GM21447 (cell line): ENCODE data around the gene PPT2.
"Not testable (repeated sequence)": the region's sequence is repeated elsewhere in the genome, so short reads cannot be mapped to it uniquely, and the experiment has no call there.

ENCODE experiments used
- ATAC-seq: cut with Tn5 transposase; IDR thresholded peaks from one replicate; pipeline ENCODE4 v1.9.1; 2021; ENCODE audit not compliant: unreplicated experiment

PPT2 gene

DNA sequence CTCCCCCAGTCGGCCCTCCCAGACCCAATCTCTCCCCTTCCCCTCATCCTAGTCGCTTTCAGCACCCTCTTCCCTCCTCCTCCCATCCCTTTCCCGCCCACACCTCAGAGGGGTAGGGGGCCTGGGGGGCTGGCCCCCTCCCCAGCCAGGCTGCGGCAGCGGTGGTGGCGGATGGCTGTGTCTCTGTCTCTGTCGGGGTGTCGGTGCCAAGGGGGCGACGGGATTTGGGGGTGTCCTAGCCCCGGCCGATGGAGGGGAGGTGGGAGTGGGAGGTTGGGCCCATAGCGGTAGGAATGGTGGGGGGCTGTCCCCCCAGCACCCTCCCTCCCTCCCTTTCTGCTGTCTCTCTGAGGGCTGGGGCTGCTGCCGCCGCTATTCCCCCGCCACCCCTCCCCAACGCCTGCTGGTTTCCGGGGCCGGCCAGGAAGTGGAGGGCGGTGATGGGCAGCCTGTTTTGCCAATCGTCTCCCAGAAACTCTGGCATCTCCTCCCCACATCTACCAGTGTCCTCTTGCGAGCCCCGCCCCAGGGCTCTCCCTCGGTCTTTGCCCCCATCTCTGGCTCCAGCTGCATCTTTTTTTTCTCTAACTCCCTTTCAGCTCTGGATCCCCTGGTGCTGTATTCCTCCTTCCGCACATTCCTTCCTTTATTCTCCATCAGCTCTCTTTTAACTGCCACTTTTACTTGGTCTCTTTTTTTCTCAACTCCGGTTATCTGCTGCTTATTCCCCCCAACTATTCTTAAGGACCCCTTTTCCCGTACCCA lies 22.0 kb downstream of the PPT2 start, which contains the start of gene AGPAT1:
AGPAT1 (minus strand) TSS at position 374 of the 765 bp plus-strand sequence. CDS start 4,588 bp downstream, outside the sequence.
- peak; percentile 41 for ATAC-seq

DNA sequence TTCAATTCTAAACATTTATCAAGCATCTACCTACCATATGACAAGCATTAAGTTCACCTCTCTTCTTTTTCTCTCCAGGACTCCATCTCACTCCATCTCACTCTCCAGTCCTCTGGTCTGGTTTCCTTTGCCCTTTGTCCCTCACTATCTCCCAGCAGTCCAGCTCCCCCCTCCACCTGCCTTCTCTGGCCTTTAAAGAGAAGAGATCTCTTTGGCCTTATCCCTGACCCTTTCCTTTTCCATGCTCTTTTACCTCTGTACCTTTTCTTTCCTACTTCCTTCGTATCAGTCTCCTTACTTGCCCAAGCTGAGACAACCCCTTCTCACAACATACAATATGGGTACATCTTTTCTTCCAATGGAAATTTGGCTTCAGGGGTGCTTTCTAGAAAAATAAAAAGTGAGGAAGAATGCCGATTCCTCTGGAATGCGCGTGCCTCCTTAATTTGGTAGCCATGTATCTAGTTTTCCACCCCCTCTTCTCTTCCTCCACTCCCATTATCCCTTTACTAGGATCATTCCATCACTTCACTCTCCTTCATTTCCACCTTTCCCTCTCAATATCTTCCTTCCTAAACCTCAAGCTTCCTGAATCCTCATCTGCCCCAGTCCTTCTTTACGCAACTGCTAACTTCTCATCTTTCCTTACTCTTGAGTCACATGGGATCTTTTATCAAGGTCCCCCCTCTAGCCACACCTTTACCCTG lies 22.7 kb downstream of the PPT2 start:
- ATAC-seq = no peak

DNA sequence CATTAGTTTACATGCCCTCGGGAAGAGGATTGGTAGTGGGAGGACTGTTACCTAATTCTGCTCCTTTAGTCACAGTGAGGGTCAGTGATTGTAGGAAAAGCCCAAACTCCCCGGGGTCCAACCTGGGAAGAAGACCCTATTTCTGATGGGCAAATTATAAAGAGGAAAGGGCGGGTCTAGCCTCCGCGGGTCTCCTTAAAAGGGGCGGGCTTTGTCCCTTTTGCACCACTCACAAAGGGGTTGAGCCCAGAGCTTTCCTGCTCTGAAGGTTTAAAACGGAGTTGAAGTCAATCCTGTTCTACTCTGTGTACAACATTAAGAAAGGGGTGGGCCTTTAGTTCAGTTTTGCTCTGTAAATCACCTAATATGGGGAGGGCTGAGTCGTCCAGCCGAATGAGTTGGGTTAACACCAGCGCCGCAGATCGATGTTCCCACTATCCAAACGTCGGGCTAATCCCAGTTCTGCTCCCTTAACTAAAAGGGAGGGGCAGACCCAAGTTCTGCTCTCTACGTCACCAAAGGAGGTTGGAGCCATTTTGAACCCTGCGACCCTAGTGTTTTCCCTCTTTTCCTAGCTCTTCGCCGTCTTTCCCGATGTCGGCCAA lies 23.3 kb downstream of the PPT2 start:
- no peak for ATAC-seq

DNA sequence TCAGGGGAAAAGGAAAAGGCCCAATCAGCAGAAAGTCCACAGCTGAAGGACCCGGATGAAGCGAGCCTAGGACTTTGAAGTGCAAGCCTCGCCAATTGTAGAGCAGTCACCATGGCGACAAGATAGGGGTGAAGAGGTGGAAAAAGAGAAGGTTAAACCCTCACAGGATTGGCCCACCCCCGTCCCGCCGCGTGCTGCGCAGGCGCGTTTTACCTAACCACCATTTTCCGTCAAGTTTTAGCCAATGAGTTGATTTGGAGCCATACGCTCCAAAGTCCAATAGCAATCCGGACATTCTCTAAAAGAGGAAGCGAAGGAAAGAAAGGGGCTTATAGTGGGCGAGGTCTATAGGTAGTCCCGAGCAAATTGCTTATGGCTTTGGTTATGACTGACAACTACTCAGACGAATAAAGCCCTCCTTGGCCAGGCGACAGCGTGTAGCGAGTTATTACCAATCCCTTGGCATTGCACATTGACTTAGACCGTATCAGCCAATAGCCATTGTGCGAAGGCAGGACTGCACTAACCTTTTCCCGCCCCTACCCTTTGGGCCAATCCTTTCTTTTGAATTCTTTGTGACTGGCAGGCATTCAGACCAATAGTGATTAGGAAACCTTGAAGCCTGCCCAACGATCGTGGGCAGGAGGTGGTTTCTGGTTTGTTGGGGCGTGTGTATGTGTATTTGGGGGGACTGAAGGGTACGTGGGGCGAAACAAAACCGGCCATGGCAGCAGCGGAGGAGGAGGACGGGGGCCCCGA lies 24.0 kb downstream of the PPT2 start, which contains the start of gene RNF5:
RNF5 (plus strand) TSS at position 618 of the 759 bp plus-strand sequence; CDS start at position 725, 107 bp downstream.
- ATAC-seq = peak; percentile 77

DNA sequence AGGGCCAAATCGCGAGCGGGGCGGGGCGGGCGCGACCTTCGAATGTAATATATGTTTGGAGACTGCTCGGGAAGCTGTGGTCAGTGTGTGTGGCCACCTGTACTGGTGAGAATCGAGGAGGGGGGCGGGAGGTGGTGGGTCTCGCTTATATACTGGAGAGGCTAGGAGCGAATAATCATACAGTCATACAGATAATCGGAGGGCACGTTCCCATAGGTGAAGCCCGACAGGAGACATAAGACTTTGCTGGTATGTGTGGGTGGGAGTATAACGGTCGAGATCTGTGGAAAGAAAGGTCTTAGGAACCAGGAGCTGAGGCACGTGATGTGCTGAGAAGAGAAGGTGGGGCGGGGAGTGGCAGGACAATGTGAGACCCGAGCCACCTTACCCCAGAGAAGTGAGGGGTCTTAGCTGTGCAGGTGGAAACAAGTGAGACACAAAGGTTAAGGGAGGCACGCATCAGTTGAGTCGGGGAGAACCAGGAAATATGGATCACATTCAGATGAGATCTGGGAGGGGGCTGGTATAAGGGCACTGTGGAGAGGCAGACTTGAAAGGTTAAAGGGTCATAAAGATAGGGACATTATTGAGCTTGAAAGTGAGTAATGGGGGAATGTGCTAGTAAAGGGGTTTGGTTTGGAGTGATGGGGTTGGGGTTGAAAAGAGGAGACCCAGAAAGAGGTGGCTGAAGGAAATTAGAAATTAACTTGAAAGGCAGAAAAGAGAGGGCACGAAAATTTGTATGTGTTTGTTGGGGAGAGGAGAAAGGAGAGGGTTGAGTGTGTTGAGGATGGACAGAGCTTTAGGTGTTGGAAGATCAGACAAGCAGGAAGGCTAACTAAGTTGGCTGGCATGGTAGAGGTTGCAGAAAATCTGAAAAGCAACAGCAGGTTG lies 24.9 kb downstream of the PPT2 start:
- no peak for ATAC-seq

DNA sequence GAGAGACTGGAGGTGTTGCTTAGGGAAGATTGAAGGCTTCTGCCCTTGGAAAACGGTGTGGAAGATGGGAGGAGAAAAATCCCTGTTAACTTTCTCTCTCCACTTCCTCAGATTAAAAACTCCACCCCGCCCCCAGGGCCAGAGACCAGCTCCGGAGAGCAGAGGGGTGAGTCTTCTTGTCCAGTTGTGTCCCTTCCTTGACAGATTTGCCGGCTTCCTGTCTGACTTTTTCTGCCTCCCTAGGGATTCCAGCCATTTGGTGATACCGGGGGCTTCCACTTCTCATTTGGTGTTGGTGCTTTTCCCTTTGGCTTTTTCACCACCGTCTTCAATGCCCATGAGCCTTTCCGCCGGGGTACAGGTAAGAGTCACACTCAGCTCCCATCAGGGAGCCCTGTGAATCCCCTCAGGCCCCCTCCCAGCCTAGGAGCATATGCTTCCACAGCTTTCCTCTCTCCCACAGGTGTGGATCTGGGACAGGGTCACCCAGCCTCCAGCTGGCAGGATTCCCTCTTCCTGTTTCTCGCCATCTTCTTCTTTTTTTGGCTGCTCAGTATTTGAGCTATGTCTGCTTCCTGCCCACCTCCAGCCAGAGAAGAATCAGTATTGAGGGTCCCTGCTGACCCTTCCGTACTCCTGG lies 25.9 kb downstream of the PPT2 start:
- no peak for ATAC-seq

DNA sequence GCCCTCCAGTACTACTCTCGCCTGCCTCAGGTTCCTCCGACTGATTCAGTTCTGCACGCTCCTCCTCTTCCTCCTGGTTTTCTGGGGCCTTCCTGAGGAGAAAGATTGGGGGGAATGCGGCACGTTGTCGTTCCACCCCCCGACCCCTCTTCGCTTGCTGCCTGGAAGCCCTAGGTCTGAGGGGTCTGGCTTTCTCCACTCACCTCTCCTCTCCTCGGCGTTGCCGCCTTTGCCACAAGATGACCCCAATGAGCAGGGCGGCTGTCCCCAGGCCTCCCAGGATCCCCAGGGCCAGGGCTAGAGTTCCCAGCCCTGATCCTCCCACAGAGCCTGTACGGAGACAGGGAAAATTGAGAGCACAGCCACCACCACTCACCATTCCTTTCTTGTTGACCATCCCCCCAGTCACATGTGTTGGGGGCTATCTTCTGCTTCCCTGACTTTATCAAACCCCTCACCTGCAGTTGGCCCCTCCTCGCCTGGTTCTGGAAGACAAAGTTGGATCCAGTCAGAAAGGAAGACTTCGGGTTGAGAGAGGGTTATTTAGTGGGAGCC lies 27.3 kb downstream of the PPT2 start:
- no peak for ATAC-seq

DNA sequence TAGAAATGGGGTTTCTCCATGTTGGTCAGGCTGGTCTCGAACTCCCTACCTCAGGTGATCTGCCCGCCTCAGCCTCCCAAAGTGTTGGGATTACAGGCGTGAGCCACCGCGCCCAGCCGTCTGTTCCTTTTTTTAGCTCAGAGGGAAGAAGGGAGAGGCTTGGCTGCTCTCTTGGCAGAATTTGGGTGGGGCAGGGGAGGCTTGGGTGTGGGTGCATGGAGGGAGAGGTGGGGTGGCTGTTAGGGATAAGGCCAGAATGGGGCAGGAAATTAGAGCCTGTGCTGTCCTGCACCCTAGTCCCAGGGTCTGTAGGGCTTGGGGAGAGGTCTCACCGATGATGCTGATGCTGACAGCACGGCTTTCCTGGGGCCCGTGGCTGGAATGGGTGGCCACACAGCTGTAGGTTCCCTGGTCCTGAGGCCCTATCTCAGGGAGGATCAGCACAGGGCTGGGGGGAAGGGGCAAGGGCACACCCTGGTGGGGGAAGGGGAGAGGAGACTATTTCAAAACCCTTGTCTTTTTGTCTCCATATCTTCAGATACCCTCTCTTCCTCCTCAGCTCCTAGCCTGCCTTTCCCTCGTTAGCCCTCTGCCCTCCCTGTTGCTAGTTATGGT lies 28.1 kb downstream of the PPT2 start:
- ATAC-seq = no peak

DNA sequence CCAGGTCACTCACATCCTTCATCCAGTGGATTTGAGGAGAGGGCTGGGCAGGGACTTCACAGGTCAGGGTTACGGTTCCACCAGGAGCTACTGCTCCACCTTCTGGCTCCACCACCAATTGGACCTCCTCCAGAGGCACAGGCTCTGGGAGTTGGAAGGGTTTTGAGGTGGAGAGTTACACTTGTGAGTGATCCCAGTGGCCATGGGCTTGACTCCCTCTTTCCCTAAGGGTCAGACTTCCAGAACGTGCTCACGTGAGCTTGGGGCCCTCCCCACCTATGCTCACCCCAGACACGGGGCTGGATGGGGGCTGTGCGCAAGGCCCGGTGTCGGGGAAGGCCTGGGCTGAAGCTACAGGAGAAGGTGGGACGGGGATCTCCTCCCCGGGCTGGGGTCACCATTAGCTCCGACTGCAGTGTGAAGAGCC lies 28.6 kb downstream of the PPT2 start:
- ATAC-seq = no peak

DNA sequence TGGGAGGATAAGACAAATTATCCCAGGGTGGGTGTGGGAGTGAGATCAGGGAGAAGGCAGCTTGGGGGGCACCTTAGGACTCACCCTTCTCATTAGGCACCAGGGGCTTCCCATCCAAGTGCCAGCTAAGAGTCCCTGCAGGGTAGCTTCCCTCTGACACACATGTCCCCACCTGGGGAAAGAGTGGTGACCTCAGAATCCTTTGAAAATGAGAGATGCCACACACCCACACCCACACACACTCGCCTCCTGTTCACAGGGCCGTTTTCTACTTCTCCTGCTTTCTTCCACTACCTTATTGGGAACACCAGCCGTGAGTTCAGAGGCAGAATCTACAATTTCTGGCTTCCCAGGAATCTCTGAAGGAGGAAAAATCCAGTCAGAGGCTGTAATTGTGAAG lies 29.1 kb downstream of the PPT2 start:
- no peak for ATAC-seq

DNA sequence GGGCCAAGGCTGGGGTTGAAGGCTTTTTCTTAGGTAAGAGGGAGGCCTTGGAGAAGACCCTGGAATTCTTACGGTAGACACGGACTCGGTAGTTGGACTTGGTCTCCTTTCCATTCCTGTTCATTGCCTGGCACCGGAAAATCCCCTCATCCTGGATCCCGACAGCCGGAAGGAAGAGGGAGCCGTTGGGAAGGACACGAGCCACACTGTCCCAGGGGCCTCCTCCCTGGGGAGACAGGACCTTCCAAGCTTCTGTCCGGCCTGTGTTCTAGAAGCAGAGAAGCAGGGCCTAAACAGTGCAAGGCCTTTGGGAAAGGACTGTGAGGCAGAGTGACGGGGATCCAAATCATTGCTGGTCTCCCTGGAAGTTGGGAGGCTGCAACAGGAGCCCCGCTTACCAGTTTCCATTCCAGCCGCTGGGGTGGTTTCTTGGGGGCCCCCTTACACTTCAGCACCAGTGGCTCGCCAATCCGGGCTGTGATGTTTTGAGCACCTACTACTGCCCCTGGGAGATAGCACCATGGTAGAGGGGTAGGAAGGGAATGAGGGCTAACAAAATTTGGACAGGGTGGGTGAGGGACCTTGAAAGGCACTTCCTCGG lies 29.6 kb downstream of the PPT2 start:
- ATAC-seq = no peak

DNA sequence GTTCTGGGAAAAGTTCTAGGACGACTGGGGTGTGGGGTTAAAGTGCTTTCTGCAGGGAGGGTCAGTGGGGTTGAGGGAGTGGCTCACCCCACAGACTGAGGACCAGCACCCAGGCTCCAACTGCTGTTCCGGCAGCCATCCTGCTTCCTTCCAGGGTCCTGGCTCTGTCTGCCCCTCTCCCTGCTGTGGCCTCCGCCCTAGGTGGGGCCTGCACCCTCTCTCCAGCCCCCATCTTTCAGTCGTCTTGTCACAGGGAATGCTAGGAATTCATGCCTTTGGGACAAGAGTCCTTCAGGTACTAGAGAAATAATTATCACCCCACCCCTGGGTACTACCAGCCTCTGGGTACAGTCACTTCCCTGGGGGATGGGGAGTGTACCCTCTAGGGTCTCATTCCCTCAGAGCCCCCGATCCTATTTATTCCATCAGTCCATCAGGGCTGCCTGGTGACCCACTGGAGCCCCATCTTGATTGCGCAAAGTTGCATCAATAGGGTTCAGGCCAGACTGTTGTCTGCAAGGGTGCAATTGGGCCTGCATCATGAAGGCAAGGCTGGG lies 30.2 kb downstream of the PPT2 start, which contains the start of gene AGER:
AGER (minus strand) TSS at position 170 of the 557 bp plus-strand sequence; CDS start at position 139, 31 bp downstream.
- no peak for ATAC-seq

DNA sequence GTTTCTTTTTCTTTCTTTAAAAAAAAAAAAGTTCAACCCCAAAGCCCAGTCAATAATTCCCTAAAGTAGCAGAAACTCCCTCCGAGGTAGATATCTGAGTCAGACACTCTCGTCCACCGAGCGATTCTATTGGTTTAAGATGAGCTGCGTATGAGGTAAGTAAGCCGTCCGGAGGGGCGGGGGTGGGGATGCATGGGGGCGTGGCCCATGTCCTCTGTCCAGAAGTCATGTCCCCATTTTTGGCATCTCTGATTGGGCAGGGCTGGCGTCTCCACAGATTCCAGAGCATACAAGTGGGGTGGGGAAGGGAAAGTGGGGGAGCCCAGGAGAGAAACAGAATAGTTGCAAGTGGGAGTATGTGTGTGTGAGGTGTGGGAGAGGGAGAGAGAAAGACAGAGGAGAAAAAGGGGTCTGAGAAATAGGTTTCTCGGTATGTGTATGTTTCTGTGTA lies 31.8 kb downstream of the PPT2 start:
- ATAC-seq = not testable (repeated sequence)

DNA sequence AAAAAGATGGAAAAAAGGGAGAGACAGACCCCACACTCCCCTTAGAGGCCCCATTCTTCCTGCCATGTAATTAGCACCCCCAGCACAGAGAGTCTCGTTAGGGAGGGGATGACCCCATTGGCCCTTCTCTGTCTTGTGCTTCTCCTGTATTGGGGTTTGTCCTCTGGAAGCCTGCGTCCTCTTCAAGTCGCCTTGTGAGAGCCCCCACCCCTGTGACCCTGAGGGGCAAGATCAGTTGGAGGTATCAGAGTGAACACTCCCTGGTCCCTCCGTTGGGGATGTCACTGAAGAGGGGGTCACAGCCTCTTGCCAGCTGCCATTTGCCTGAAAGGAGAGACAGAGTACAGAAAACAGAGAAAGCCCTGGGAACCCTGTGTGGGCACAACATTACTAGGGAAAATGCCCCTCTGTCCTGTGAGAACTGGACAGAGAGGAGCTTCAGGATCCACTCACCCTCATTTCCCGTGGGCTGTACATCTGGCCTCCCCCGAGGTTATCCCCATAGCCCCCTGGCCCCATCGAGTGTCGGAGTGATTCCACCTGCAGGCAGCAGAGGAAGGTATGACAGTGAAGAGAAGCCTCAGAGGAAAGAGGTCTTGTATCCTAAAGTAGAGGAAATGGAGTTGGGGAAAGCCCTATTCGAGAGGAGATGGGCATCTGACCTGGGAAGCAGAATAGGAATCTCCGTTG lies 32.4 kb downstream of the PPT2 start:
- not testable (repeated sequence) for ATAC-seq

DNA sequence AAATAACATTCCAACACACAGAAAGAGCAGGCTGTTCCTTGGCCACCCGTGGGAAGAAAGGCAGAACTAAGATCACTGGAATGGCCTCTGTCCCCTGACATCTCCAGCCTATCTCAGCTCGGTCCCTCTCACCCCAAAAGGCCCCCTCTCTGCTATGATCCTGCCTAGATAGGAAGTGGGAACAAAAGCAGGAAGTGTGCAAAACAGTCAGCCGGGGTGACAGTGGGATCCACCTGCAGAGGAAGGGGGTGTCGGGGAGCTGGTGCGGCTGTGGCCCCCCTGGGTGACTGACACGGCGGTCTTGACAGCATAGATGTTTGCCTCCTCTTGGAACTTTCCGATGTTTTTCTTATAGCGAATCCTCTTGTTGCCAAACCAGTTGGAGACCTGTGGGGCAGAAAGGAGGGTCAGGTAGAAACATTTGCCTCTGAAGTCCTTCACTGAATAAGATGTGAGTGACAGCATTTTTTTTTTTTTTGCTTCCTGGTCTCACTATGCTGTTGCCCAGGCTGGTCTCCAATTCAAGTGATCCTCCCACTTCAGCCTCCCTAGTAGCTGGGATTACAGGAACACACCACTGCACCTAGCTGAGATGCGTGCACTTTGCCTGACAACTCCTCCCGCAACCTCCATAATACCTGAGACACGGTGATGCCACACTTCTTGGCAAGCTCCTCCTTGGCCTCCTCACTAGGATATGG lies 33.2 kb downstream of the PPT2 start:
- ATAC-seq = no peak

DNA sequence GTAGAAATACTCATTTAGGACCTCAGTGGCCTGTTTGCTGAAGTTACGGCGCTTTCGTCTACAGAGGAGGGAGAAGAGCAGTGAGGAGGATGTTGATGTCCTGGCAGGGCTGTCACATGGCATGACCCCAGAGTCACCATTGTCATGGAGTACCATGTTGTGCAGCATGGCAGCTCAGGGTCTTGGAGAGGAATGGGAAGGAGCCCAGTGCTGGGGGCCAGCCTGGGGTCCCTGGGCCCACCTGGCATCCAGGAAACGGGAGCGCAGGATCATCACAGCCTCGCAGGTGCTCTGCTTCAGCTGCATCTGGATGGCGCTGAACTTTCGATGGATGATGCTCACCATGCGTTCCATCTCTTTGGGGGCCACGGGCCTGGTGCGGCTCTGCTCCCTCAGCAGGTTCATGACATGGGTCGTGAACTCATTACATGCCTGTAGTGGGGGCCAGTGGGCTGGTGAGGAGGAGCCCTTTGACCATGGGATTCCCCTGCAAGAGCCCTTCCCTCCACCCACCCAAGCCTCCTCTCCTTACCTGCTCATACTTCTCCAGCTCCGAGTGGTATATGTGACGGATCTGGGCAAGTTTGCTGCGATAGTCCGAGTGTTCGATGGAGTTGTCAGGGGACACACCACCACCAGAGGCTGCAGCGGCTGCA lies 33.9 kb downstream of the PPT2 start:
- ATAC-seq = not testable (repeated sequence)
